ENCODE results near the gene STK10.

GRCh38 chr5:172127581-172127980 is 60.4 kb downstream of the STK10 start:
- TF ChIP-seq CTCF (IDR thresholded peaks at IDR 0.05) (no peak), POLR2A (IDR thresholded peaks at IDR 0.05) (no peak)
